GM21576 (cell line): ENCODE results near the gene DCDC1.

ENCODE experiments used
- ATAC-seq: cut with Tn5 transposase; IDR thresholded peaks from one replicate; pipeline ENCODE4 v1.9.1; 2021; ENCODE audit warnings: mild to moderate bottlenecking, moderate library complexity; ENCODE audit not compliant: unreplicated experiment

The DCDC1 gene

DNA sequence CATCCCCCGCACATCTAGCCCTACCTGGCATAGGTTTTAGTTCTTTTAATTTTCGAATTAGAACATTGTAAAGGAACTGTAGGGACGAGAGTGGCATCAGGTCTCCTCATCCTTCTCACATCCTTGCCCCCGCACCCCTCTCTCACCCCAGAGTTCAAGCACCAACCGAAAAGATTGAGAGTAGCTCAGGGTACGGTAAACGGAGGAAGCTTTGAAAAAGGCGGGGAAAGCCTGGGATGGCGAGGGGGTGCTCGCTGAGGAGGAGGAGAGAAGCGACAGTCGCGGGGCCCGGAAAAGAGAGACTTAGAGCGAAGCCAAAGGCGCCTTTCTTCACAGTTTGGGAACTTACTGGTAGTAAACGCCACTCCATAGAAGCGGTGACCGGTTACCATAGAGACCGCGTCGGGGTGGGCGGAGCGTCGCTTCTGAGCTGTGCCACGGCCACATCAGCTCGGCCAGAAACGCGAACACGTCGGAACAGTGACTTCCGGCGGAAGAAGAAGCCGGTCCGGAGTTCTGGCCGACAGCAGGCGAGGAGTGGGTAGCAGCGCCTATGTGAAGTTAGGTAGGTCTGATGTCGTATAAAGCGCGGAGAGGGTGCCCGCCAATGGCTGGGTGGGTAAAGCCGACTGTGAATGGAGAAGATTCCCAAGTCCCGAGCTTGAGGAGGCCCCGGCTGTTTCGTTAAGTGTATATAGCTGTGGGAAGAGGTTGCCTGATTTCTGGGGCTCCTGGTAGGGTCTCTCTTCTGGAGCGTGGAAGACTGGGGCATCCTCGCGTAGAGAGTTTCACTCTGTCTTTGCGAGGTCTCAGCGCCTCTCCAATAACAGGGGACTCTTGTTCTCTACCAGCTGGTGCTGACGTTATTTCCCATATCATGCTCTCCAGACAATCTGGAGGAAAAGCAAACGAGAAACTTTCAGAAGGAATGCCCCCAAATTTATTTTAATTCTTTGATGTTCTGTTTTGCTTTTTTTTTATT is at the start of gene DCDC1, which contains the start of gene DNAJC24:
Gene DCDC1 (minus strand): TSS at position 392 of the 982 bp plus-strand sequence. CDS start 41,459 bp downstream, outside the sequence.
Gene DNAJC24 (plus strand): TSS at position 513 of the 982 bp plus-strand sequence. CDS start 889 bp downstream, outside the sequence.
- ATAC-seq, result peak; percentile 99

DNA sequence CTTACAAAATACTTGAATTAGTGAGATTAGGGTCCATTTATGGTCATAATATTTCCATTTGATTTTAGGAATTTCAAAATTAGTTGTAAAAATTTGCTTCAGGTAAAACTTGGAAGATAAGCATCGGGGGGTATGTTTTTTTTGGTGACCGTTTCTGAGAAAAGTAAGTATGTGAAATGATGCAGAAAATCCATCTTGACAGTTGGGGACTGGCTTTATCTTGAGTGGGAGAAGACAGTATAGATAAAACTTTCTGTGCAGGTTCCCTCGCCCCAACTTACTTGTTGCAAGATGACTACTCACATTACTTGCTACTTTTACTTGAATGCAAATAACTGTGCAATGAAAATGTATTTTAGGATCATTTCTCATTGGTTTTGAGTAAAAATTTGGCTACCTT is 49.6 kb upstream of the DCDC1 start:
- no peak for ATAC-seq

DNA sequence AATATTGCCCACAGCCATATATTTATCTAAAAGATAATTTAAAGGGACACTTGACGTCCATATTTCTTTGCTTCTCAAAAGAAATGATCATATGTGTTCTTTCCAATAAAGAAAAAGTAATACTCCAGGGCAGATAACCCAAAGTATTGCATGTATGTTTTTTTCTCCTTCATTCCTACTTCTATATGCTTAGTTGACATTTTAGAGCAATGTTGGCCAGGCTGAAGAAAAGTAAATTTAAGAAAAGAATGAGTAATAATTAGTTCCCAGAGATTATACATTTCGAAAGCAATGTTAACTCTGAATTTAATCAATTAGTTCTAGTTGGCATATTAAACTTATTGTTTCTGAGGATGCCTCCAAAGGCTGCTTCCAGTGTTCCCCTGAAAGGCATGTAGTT is 48.3 kb upstream of the DCDC1 start:
- no peak for ATAC-seq

GRCh38 chr11:31417357-31417756 is 47.8 kb upstream of the DCDC1 start:
- ATAC-seq, result no peak

- ATAC-seq, result no peak
Measured at GRCh38 chr11:31415435-31415834, 45.9 kb upstream of the DCDC1 start.

- no peak for ATAC-seq
Measured at GRCh38 chr11:31414338-31414737, 44.8 kb upstream of the DCDC1 start.

- ATAC-seq, result no peak
Measured at GRCh38 chr11:31412946-31413345, 43.4 kb upstream of the DCDC1 start.

DNA sequence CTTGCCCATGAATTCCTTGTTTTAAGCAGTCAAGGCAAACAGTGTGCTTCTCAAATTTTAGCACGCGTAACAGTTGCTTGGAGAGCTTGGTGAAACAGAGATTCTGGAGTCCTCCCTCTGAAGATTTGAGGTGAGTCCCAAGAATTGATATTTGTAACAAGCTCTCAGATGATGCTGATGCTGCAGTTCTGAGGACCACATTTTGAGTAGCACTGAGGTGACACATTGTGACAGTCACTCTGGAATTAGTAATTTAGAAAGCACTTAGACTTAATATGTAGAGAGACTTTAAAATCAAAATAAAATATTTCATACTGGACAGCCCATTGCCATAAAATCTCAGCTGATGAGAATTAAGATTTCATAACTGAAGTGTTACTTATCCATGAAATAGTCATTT is 38.7 kb upstream of the DCDC1 start:
- no peak for ATAC-seq

DNA sequence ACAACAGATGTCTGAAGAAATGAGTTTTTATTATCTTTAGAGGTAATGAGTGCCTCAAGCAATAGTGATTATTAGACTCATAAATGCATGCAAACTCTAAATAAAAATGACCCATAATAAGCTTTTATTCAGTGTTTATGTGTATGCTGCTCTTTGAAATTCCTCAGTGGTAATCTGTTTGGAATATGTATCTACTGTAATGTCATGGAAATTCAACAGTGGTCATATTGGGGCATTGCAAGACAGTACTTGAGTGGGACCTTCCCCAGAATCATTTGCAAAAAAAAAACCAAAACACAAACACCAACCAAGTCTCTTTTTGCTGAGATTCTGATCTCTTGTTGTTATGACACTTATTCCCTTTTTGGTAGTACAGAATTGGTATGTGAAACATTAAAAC is 35.1 kb upstream of the DCDC1 start:
- no peak for ATAC-seq

GRCh38 chr11:31397239-31397834 is 27.8 kb upstream of the DCDC1 start:
- no peak for ATAC-seq

GRCh38 chr11:31387379-31387778 is 17.8 kb upstream of the DCDC1 start:
- no peak for ATAC-seq

- no peak for ATAC-seq
Measured at GRCh38 chr11:31383116-31383515, 13.6 kb upstream of the DCDC1 start.

DNA sequence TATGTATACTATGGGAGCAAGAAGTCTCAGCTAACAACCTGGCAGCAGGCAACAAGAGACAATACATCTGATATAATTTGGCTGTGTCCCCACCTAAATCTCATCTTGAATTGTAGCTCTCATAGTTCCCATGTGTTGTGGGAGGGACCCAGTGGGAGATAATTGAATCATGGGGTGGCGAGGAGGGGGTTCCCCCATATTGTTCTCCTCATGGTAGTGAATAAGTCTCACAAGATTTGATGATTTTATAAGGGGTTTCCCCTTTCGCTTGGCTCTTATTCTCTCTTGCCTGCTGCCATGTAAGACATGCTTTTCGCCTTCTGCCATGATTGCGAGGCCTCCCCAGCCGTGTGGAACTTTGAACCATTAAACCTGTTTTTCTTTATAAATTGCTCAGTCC is 6.3 kb upstream of the DCDC1 start:
- no peak for ATAC-seq

GRCh38 chr11:31366795-31367194 is 2.7 kb downstream of the DCDC1 start:
- no peak for ATAC-seq

- no peak for ATAC-seq
Measured at GRCh38 chr11:31361743-31362142, 7.8 kb downstream of the DCDC1 start.

- ATAC-seq, result no peak
Measured at GRCh38 chr11:31355817-31356216, 13.7 kb downstream of the DCDC1 start.

GRCh38 chr11:31355131-31355530 is 14.4 kb downstream of the DCDC1 start:
- ATAC-seq, result no peak

- no peak for ATAC-seq
Measured at GRCh38 chr11:31351168-31351567, 18.4 kb downstream of the DCDC1 start.

DNA sequence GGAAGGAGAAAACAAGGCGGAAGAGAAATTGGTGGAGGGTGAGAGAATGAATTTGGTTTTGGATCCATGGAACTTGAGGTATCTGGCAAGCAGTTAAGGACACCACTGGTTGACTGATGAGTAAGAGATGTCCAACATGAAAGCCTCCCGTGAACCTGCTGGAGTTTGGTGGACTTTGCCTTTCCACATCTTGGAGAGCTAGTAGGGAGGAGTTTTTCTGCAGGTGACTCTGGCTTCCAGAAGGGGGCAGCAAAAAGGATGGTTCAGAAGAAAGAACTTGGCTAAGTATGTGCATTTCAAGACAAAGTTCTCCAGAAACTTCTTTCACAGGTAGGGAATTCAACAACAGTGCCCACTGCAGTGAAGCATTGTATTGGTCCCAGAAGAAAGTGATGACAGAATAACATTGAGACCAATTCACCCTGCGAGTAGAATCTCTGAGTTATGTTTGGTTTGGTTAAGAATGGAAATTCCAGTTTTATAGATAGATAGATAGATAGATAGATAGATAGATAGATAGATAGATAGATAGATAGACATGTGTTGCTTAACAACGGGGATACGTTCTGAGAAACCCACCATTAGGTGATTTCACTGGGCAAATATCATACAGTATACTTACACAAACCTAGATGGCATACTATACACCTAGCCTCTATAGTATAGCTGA is 28.5 kb downstream of the DCDC1 start:
- no peak for ATAC-seq

DNA sequence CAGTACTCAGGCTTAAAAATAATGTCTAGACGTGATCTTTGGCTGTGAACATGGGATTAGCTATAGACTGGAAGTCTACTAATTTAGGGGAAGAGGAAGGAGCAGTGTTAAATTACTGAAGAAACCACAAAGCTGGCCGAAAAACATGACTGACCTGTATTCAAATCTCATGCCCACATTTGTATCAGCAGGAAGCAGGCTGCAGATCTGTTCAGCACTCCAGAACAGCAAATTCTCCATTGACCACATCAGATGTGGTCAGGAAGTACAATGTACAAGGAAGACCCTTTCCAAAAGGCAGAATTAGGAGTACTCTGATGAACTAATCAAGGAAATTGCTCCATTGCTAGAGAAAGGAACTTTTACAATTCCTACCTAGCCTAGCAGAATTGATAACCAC is 31.7 kb downstream of the DCDC1 start:
- no peak for ATAC-seq

- ATAC-seq, result no peak
Measured at GRCh38 chr11:31328697-31329096, 40.8 kb downstream of the DCDC1 start.
